HepG2 (cell line): ENCODE measurements around the gene DCAF4L1. TPM values are rescaled to one million over a fixed set of nuclear protein-coding genes. Genes with fewer than 3 reads are reported as not detected.

Source experiments
- ATAC-seq: fragments of 200-7000 bp; cut with Tn5 transposase; 3 replicates; pipeline ENCODE4 v1.9.1; 2020; ENCODE audit warnings: mild to moderate bottlenecking, moderate library complexity
- BruUV-seq: library from RNA; stranded (reverse); fragments of 400-500 nt; replicated peaks from 2 replicates; lab custom pipeline; 2021; lab: Mats Ljungman, UMichigan
- CTCF ChIA-PET: fragments of 300-600 bp; formaldehyde crosslinking; extraction: SDS; loops from one replicate; lab custom pipeline; 2021; ENCODE audit warnings: low total read pairs, inconsistent platforms, low intra/inter-chr PET ratio; lab: Yijun Ruan, JAX
- POLR2A ChIA-PET: fragments of 350-600 bp; sonication (Branson Sonifier 250); formaldehyde crosslinking; loops from one replicate; lab custom pipeline; 2020; ENCODE audit warnings: antibody characterized with exemption, inconsistent platforms; lab: Yijun Ruan, JAX
- DNase-seq: peaks from one replicate; pipeline ENCODE4 v3.0.0-alpha.2; 2015; ENCODE audit warnings: low spot score
- FAIRE-seq: peaks from 3 replicates; lab custom pipeline; 2011; peaks lifted over from hg19 to GRCh38; lab: Jason Lieb, UNC
- H2AFZ ChIP-seq: one replicate; pipeline ENCODE4 v1.6.1; 2011; ENCODE audit warnings: low read length, inconsistent platforms
- H3K27ac ChIP-seq: fragments of 300-600 bp; 3 replicates; pipeline ENCODE4 v1.8.0; 2011; ENCODE audit warnings: mixed run types, mild to moderate bottlenecking, mixed read lengths, low read length, inconsistent platforms; ENCODE audit not compliant: insufficient read depth; ENCODE audit errors: extremely low read length
- H3K27me3 ChIP-seq, 2 experiments: fragments of 200-600 bp in 1 of 2; 2 replicates in 1 of 2; 3 replicates in 1 of 2; pipeline versions ENCODE4 v1.6.0 to v1.8.0; 2011; ENCODE audit warnings: low read length in 2 of 2, mild to moderate bottlenecking in 2 of 2, moderate library complexity in 2 of 2, inconsistent platforms in 1 of 2; ENCODE audit not compliant: insufficient read depth in 2 of 2, control insufficient read depth in 1 of 2
- H3K36me3 ChIP-seq, 2 experiments: fragments of 200-600 bp in 1 of 2; replicated peaks in 1 of 2; 2 replicates in 1 of 2; 3 replicates in 1 of 2; pipeline versions ENCODE4 v1.5.1 to v1.8.0; 2011; ENCODE audit warnings: low read length in 2 of 2, inconsistent platforms in 1 of 2; ENCODE audit not compliant: insufficient read depth in 2 of 2, control insufficient read depth in 1 of 2
- H3K4me1 ChIP-seq: 2 replicates; pipeline ENCODE4 v1.5.1; 2012; ENCODE audit warnings: low read length, inconsistent platforms; ENCODE audit not compliant: insufficient read depth
- H3K4me2 ChIP-seq: 2 replicates; pipeline ENCODE4 v1.6.0; 2011; ENCODE audit warnings: low read depth, low read length, inconsistent platforms
- H3K4me3 ChIP-seq, 3 experiments: fragments of 200-600 bp in 1 of 3; sonication (generic), shearing (Covaris generic) in 1 of 3; replicated peaks in 1 of 3; 2 replicates each; pipeline ENCODE4 v1.5.1; 2011 to 2016; ENCODE audit warnings: low read length in 3 of 3, inconsistent platforms in 2 of 3, low read depth in 2 of 3, mild to moderate bottlenecking in 2 of 3, control low read depth in 1 of 3, mixed read lengths in 1 of 3; ENCODE audit not compliant: insufficient read depth in 1 of 3
- H3K79me2 ChIP-seq: one replicate; pipeline ENCODE4 v1.6.1; 2011; ENCODE audit warnings: low read length, inconsistent platforms; ENCODE audit not compliant: insufficient read depth
- H3K9ac ChIP-seq: 2 replicates; pipeline ENCODE4 v1.6.0; 2011; ENCODE audit warnings: mild to moderate bottlenecking, low read depth, low read length, inconsistent platforms; ENCODE audit not compliant: insufficient read depth
- H3K9me3 ChIP-seq: 2 replicates; pipeline ENCODE4 v1.5.1; 2012; ENCODE audit warnings: mild to moderate bottlenecking, low read length
- H4K20me1 ChIP-seq: 2 replicates; pipeline ENCODE4 v1.6.0; 2011; ENCODE audit warnings: inconsistent platforms, mild to moderate bottlenecking, low read length, moderate library complexity; ENCODE audit not compliant: insufficient read depth
- FOXA3 ChIP-seq: IDR thresholded peaks from 2 replicates; pipeline ENCODE4 v1.6.1; 2016; ENCODE audit warnings: missing genetic modification reagents, missing compliant biosample characterization
- PAWR ChIP-seq: sonication (generic); formaldehyde crosslinking; IDR thresholded peaks from 2 replicates; pipeline ENCODE4 v1.4.0; 2020; ENCODE audit warnings: missing genetic modification reagents, mild to moderate bottlenecking, borderline replicate concordance
- RCOR2 ChIP-seq: IDR thresholded peaks from 2 replicates; pipeline ENCODE4 v1.6.1; 2016; ENCODE audit warnings: missing biosample characterization, missing genetic modification reagents
- SETDB1 ChIP-seq: sonication (generic); formaldehyde crosslinking; IDR thresholded peaks from 2 replicates; pipeline ENCODE4 v1.5.1; 2020; ENCODE audit warnings: missing genetic modification reagents, mild to moderate bottlenecking, borderline replicate concordance
- SIX4 ChIP-seq: sonication (generic); formaldehyde crosslinking; IDR thresholded peaks from 2 replicates; pipeline ENCODE4 v1.4.0; 2020; ENCODE audit warnings: missing genetic modification reagents
- ZBTB1 ChIP-seq: sonication (generic); formaldehyde crosslinking; IDR thresholded peaks from 2 replicates; pipeline ENCODE4 v1.4.0; 2020; ENCODE audit warnings: missing genetic modification reagents, borderline replicate concordance
- ZNF326 ChIP-seq: sonication (generic); formaldehyde crosslinking; IDR thresholded peaks from 2 replicates; pipeline ENCODE4 v1.4.0; 2020; ENCODE audit warnings: missing genetic modification reagents, borderline replicate concordance
- ZNF446 ChIP-seq: sonication (generic); formaldehyde crosslinking; IDR thresholded peaks from 2 replicates; pipeline ENCODE4 v1.5.0; 2020; ENCODE audit warnings: mild to moderate bottlenecking, missing genetic modification reagents
- ZNF549 ChIP-seq: sonication (generic); formaldehyde crosslinking; IDR thresholded peaks from 2 replicates; pipeline ENCODE4 v1.5.0; 2020; ENCODE audit warnings: missing genetic modification reagents
- WGBS: methylation state at CpG from one replicate; pipeline ENCODE4 v1.1.6; 2017; ENCODE audit warnings: low lambda C conversion rate; 5-methylcytosine and 5-hydroxymethylcytosine counted together
- in situ Hi-C: cut with HindIII; loops from 2 replicates; pipeline ENCODE4 v1.10.0; 2017; ENCODE audit warnings: low pct_unique_long_range_greater_than_20kb; ENCODE audit not compliant: extremely low pct_ligation_motif_present
- intact Hi-C: fragments of 100-400 bp; cut with micrococcal nuclease; formaldehyde crosslinking; loops from one replicate; pipeline ENCODE4 v1.10.0; 2022; ENCODE audit not compliant: unreplicated experiment
- polyA plus RNA-seq, 8 experiments: library from polyadenylated mRNA; depleted of rRNA in 3 of 8; stranded (reverse) in 7 of 8; unstranded in 1 of 8; fragments of >200 nt; fragmentation: Illumina TruSeq in 4 of 8; extraction: Trizol in 4 of 8; gene quantifications; 2 replicates each; pipeline versions ENCODE4 v1.2.1 to v1.2.3, GENCODE V29; 2011 to 2016; ENCODE audit warnings: low read depth in 4 of 8, missing spikeins in 1 of 8, mixed read lengths in 1 of 8; ENCODE audit not compliant: insufficient read depth in 1 of 8
- total RNA-seq, 5 experiments: library from RNA; depleted of rRNA; stranded (reverse); fragments of >200 nt; fragmentation: Illumina TruSeq; extraction: Trizol; gene quantifications; 2 replicates each; pipeline ENCODE4 v1.2.3, GENCODE V29; 2016; ENCODE audit warnings: low read depth in 1 of 5
- TF ChIP-seq, protein P1 (sequence below): sonication (generic); formaldehyde crosslinking; IDR thresholded peaks from 2 replicates; pipeline ENCODE4 v1.8.0; 2022; ENCODE audit warnings: low read depth, missing genetic modification reagents
- TF ChIP-seq, protein P2 (sequence below): sonication (generic); formaldehyde crosslinking; IDR thresholded peaks from 2 replicates; pipeline ENCODE4 v1.4.0; 2020; ENCODE audit warnings: missing genetic modification reagents, mild to moderate bottlenecking, borderline replicate concordance
- TF ChIP-seq, protein P3 (sequence below): sonication (generic); formaldehyde crosslinking; IDR thresholded peaks from 2 replicates; pipeline ENCODE4 v1.8.1; 2023; ENCODE audit warnings: mild to moderate bottlenecking, inconsistent platforms, moderate library complexity, missing genetic modification reagents, borderline replicate concordance
- TF ChIP-seq, protein P4 (sequence below): sonication (generic); formaldehyde crosslinking; IDR thresholded peaks from 2 replicates; pipeline ENCODE4 v1.5.1; 2020; ENCODE audit warnings: mild to moderate bottlenecking, moderate library complexity, missing genetic modification reagents
- TF ChIP-seq, protein P5 (sequence below): sonication (generic); formaldehyde crosslinking; IDR thresholded peaks from 2 replicates; pipeline ENCODE4 v1.8.1; 2022; ENCODE audit warnings: mild to moderate bottlenecking, missing genetic modification reagents

DCAF4L1 gene
- total and polyA plus RNA-seq, 2 of the 13 experiments (the other 11 are each of a cell fraction or from before 2014, with no cell fraction given): 0.05 to 0.09 TPM

DNA sequence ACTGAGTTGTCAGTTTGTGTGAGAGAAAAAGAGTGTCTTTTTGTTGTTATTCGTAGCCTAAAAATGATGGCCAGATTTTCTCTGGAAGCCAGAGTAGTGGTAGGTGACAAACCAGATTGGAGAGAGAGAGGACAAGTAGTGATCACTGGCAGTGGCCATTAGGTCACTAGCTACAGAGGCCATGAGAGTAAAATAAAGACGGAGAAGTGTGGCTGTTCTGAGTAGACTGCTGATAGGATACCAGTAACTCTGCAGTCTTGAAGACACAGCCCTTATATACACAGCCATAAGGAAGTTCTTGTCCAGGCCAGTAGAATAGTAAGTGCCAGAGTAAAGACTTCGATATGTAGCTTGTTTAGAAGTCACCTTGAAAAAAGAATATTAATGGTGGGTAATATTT is 16.5 kb downstream of the DCAF4L1 start:
- ATAC-seq (no peak), FAIRE-seq (no peak), DNase-seq (no peak)
- Histone ChIP-seq H3K9me3 (no peaks in the 10 kb centered on the region), H3K9ac (no peak overlapping the region), H3K79me2 (peaks cover 3% of the 10 kb centered on the region), H3K36me3 (no peaks in the 10 kb centered on the region), H4K20me1 (no peaks in the 10 kb centered on the region), H3K4me2 (no peak overlapping the region), H3K4me3 (no peak overlapping the region), H3K27ac (no peak overlapping the region), H2AFZ (no peak overlapping the region), H3K27me3 (no peaks in the 10 kb centered on the region), H3K4me1 (no peaks in the 10 kb centered on the region)
- TF ChIP-seq, protein P1, sequence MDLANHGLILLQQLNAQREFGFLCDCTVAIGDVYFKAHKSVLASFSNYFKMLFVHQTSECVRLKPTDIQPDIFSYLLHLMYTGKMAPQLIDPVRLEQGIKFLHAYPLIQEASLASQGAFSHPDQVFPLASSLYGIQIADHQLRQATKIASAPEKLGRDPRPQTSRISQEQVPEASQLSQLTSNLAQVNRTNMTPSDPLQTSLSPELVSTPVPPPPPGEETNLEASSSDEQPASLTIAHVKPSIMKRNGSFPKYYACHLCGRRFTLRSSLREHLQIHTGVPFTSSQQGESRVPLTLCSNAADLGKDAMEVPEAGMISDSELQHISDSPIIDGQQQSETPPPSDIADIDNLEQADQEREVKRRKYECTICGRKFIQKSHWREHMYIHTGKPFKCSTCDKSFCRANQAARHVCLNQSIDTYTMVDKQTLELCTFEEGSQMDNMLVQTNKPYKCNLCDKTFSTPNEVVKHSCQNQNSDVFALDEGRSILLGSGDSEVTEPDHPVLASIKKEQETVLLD (CRISPR knock-in tag): no peak
- TF ChIP-seq SETDB1 (no peak), ZNF549 (CRISPR knock-in tag) (no peak), PAWR (CRISPR knock-in tag) (no peak), FOXA3 (CRISPR knock-in tag) (no peak), RCOR2 (CRISPR knock-in tag) (no peak), ZNF446 (CRISPR knock-in tag) (no peak), ZBTB1 (CRISPR knock-in tag) (no peak), ZNF326 (no peak), SIX4 (CRISPR knock-in tag) (no peak)
- TF ChIP-seq, protein P2, sequence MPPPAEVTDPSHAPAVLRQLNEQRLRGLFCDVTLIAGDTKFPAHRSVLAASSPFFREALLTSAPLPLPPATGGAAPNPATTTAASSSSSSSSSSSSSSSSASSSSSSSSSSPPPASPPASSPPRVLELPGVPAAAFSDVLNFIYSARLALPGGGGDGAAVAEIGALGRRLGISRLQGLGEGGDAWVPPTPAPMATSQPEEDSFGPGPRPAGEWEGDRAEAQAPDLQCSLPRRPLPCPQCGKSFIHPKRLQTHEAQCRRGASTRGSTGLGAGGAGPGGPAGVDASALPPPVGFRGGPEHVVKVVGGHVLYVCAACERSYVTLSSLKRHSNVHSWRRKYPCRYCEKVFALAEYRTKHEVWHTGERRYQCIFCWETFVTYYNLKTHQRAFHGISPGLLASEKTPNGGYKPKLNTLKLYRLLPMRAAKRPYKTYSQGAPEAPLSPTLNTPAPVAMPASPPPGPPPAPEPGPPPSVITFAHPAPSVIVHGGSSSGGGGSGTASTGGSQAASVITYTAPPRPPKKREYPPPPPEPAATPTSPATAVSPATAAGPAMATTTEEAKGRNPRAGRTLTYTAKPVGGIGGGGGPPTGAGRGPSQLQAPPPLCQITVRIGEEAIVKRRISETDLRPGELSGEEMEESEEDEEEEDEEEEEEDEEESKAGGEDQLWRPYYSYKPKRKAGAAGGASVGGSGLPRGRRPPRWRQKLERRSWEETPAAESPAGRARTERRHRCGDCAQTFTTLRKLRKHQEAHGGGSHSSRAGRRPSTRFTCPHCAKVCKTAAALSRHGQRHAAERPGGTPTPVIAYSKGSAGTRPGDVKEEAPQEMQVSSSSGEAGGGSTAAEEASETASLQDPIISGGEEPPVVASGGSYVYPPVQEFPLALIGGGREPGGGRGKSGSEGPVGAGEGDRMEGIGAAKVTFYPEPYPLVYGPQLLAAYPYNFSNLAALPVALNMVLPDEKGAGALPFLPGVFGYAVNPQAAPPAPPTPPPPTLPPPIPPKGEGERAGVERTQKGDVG (CRISPR knock-in tag): no peak
- TF ChIP-seq, protein P3, sequence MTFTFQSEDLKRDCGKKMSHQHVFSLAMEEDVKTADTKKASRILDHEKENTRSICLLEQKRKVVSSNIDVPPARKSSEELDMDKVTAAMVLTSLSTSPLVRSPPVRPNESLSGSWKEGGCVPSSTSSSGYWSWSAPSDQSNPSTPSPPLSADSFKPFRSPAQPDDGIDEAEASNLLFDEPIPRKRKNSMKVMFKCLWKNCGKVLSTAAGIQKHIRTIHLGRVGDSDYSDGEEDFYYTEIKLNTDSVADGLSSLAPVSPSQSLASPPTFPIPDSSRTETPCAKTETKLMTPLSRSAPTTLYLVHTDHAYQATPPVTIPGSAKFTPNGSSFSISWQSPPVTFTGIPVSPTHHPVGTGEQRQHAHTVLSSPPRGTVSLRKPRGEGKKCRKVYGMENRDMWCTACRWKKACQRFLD (CRISPR knock-in tag): no peak
- TF ChIP-seq, protein P4, sequence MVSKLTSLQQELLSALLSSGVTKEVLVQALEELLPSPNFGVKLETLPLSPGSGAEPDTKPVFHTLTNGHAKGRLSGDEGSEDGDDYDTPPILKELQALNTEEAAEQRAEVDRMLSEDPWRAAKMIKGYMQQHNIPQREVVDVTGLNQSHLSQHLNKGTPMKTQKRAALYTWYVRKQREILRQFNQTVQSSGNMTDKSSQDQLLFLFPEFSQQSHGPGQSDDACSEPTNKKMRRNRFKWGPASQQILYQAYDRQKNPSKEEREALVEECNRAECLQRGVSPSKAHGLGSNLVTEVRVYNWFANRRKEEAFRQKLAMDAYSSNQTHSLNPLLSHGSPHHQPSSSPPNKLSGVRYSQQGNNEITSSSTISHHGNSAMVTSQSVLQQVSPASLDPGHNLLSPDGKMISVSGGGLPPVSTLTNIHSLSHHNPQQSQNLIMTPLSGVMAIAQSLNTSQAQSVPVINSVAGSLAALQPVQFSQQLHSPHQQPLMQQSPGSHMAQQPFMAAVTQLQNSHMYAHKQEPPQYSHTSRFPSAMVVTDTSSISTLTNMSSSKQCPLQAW (CRISPR knock-in tag): no peak
- TF ChIP-seq, protein P5, sequence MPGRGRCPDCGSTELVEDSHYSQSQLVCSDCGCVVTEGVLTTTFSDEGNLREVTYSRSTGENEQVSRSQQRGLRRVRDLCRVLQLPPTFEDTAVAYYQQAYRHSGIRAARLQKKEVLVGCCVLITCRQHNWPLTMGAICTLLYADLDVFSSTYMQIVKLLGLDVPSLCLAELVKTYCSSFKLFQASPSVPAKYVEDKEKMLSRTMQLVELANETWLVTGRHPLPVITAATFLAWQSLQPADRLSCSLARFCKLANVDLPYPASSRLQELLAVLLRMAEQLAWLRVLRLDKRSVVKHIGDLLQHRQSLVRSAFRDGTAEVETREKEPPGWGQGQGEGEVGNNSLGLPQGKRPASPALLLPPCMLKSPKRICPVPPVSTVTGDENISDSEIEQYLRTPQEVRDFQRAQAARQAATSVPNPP: no peak
- intact Hi-C loops: no loop called here
- 99% methylated on average over 3 of the region's 3 CpGs for WGBS
- in situ Hi-C loops: no loop called here
- BruUV-seq: no TSS peak
- ChIA-PET CTCF (no interaction called here), POLR2A (no interaction called here)
